AG04449 (cell line): Measurements from ENCODE around the gene LRRTM3.

ENCODE experiments used
- CTCF ChIA-PET: fragments of 350-600 bp; formaldehyde crosslinking; extraction: SDS; loops from one replicate; lab custom pipeline; 2021; ENCODE audit warnings: antibody characterized with exemption; lab: Yijun Ruan, JAX
- POLR2A ChIA-PET: fragments of 400-600, 350-600 bp; formaldehyde crosslinking; extraction: SDS; loops from one replicate; lab custom pipeline; 2020; ENCODE audit warnings: antibody characterized with exemption, inconsistent platforms; lab: Yijun Ruan, JAX
- DNase-seq: peaks from one replicate; pipeline ENCODE4 v3.0.0-alpha.2; 2010; ENCODE audit warnings: low read depth, low spot score
- H3K4me3 ChIP-seq: 2 replicates; pipeline ENCODE4 v1.5.1; 2011; ENCODE audit warnings: low read depth, mild to moderate bottlenecking, control low read depth, low read length
- TF ChIP-seq, protein P1 (sequence below): IDR thresholded peaks from one replicate; pipeline ENCODE4 v1.5.1; 2011; ENCODE audit warnings: mild to moderate bottlenecking, moderate library complexity, low read length, control low read depth, inconsistent platforms; ENCODE audit not compliant: insufficient read depth; ENCODE audit errors: missing control alignments

Gene LRRTM3

DNA sequence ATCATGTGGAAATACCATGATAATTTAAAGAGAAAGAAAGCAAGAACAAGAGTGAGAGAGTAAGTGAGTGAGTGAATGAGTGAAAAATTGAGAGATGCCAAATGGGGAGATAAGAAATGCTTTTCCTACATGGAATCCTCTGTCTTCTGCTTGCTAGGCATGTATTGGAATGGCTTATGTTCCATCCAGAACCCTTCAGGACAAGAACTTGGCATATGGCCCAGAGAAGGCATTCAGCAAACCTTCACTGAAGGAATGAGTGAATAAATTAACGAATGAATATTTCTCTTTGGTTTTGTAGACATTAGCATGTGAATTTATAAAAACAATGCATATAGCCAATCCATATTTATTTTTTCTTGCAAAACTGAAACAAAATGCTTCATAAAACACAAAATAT is 162.2 kb downstream of the LRRTM3 start:
- CTCF ChIA-PET: no interaction called here
- no peak for DNase-seq
- H3K4me3 ChIP-seq: no peak overlapping the region
- TF ChIP-seq, protein P1, sequence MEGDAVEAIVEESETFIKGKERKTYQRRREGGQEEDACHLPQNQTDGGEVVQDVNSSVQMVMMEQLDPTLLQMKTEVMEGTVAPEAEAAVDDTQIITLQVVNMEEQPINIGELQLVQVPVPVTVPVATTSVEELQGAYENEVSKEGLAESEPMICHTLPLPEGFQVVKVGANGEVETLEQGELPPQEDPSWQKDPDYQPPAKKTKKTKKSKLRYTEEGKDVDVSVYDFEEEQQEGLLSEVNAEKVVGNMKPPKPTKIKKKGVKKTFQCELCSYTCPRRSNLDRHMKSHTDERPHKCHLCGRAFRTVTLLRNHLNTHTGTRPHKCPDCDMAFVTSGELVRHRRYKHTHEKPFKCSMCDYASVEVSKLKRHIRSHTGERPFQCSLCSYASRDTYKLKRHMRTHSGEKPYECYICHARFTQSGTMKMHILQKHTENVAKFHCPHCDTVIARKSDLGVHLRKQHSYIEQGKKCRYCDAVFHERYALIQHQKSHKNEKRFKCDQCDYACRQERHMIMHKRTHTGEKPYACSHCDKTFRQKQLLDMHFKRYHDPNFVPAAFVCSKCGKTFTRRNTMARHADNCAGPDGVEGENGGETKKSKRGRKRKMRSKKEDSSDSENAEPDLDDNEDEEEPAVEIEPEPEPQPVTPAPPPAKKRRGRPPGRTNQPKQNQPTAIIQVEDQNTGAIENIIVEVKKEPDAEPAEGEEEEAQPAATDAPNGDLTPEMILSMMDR: no peak
- POLR2A ChIA-PET: no interaction called here

DNA sequence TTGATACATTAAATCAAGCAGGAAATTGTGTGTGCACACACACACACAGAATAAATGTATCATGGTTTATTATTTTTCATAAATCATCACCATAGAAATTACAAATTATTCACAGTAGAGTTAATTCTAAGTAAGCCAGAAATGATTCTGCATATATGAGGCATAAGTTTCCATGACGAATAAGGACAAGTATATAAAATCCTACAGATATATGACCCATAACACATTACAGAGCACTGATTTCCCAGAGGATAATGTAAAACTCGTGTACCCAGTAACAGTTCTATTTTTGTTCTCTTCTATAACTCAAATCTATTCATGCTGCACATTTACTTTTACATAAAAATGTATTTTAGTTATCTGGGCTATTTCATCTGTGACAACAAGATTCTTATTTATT is 169.7 kb downstream of the LRRTM3 start:
- DNase-seq: no peak
- no peak overlapping the region for H3K4me3 ChIP-seq
- CTCF ChIA-PET: no interaction called here
- TF ChIP-seq, protein P1: no peak
- POLR2A ChIA-PET: no interaction called here

DNA sequence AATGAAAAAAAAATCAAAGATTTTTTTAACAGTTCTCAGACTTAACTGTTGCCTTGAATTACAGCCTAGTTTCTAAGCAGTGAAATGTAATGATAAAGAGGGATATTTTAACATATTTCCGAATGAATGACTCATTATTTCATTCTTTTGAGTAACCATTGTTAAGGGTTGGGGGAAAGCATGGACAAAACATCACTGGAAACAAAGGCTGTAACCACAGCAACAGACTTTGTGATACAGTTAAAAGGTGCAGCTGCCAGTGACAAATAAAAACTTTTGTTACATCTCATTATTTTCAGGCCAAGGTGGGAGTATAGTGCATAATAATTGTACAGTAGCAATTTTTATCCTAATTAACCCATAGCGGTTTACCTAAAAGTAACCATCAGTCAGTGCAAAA is 172.6 kb downstream of the LRRTM3 start:
- CTCF ChIA-PET: no interaction called here
- TF ChIP-seq, protein P1: no peak
- POLR2A ChIA-PET: no interaction called here
- H3K4me3 ChIP-seq: no peak overlapping the region
- no peak for DNase-seq

DNA sequence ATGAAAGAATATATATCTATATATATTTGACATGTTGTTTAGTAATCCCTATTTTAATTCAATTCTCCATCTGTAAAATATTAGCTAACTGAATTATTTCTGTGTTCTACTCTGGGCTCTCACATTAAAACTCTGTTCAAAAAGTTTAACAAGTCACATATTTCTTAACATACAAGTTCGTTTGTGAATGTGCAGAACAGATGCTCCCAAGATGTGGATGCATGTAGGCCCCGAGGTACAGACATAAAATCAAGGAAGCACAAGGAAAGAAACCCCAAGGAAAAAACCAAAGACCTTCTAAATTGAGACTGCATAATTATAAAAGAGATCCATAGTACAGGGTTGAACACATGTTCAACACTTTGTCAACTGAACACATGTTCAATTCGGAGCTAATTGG is 175.1 kb downstream of the LRRTM3 start:
- DNase-seq: no peak
- TF ChIP-seq, protein P1: no peak
- CTCF ChIA-PET: no interaction called here
- POLR2A ChIA-PET: no interaction called here
- no peak overlapping the region for H3K4me3 ChIP-seq

DNA sequence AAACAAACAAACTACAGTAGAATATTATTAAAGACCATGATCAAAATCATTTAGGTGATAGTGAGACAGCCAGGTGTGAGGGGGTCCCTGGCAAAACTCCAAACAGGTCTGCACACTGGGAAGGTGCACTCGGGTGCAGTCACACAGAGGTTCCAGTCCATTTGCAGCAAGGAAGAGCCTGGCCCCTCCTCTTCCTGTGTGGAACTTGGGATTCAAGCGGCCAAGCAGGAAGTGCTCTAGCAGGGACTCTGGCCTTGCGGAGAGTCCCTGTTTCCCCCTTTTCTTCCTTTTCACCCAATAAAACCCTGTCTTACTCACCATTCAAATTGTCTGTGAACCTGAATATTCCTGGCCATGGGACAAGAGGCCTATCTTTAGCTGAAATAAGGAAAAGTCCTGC is 181.8 kb downstream of the LRRTM3 start:
- no peak for DNase-seq
- H3K4me3 ChIP-seq: no peak overlapping the region
- TF ChIP-seq, protein P1: no peak
- ChIA-PET CTCF (no interaction called here), POLR2A (no interaction called here)

DNA sequence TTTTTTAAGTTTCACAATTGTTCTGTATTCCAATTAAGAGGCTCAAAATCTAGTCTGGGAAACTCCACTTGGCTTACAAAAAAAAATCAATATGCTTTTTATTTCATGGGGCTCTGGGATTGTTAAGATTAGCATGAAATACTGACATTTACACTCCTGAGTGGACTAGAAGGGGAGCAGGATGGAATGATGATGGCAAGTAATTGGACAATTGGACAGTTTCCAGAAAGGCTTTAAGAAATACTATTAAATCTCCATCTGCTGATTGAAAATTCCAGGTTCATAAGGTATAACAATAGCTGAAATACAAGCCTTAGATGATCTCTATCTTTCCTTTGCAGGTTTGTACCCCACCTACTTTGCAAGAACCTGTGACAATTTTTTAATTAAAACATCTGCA is 184.4 kb downstream of the LRRTM3 start:
- no peak for DNase-seq
- TF ChIP-seq, protein P1: no peak
- CTCF ChIA-PET: no interaction called here
- POLR2A ChIA-PET: no interaction called here
- no peak overlapping the region for H3K4me3 ChIP-seq
